ENCODE data around the gene CRYBG1.
"Not testable (repeated sequence)": the region's sequence is repeated elsewhere in the genome, so short reads cannot be mapped to it uniquely, and the experiment has no call there.

CRYBG1 gene

GRCh38 chr6:106396426-106397220, 36.1 kb downstream of the CRYBG1 start:
- in situ Hi-C loops (cut with MboI; ENCODE audit: low pct_unique_long_range_greater_than_20kb, low sequenced_read_pairs, unreplicated experiment): no loop called here

GRCh38 chr6:106397431-106397830, 36.9 kb downstream of the CRYBG1 start:
- DNase-seq (ENCODE audit: low spot score): no peak
- in situ Hi-C loops (cut with MboI; ENCODE audit: low pct_unique_long_range_greater_than_20kb, low sequenced_read_pairs, unreplicated experiment): no loop called here
- no peak for TF ChIP-seq CTCF (IDR thresholded peaks at IDR 0.05; ENCODE audit: extremely low read depth, insufficient read depth, missing control alignments)

More at GRCh38 chr6:106396426-106397220, 36.1 kb downstream of the CRYBG1 start:
- DNase-seq (ENCODE audit: low spot score): no peak
- no peak for TF ChIP-seq CTCF (IDR thresholded peaks at IDR 0.05; ENCODE audit: extremely low read depth, insufficient read depth, missing control alignments)

GRCh38 chr6:106398621-106399020, 38.1 kb downstream of the CRYBG1 start:
- no peak for DNase-seq (ENCODE audit: low spot score)
- in situ Hi-C loops (cut with MboI; ENCODE audit: low pct_unique_long_range_greater_than_20kb, low sequenced_read_pairs, unreplicated experiment): no loop called here

GRCh38 chr6:106405044-106405443, 44.5 kb downstream of the CRYBG1 start:
- in situ Hi-C loops (cut with MboI; ENCODE audit: low pct_unique_long_range_greater_than_20kb, low sequenced_read_pairs, unreplicated experiment); DNase-seq (ENCODE audit: low spot score): not testable (repeated sequence)

More at GRCh38 chr6:106398621-106399020, 38.1 kb downstream of the CRYBG1 start:
- TF ChIP-seq CTCF (IDR thresholded peaks at IDR 0.05; ENCODE audit: extremely low read depth, insufficient read depth, missing control alignments): no peak

GRCh38 chr6:106411056-106411455, 50.5 kb downstream of the CRYBG1 start:
- no peak for TF ChIP-seq CTCF (IDR thresholded peaks at IDR 0.05; ENCODE audit: extremely low read depth, insufficient read depth, missing control alignments)
- in situ Hi-C loops (cut with MboI; ENCODE audit: low pct_unique_long_range_greater_than_20kb, low sequenced_read_pairs, unreplicated experiment): no loop called here
- no peak for DNase-seq (ENCODE audit: low spot score)

GRCh38 chr6:106411643-106412200, 51.2 kb downstream of the CRYBG1 start:
- no peak for DNase-seq (ENCODE audit: low spot score)
- no peak for TF ChIP-seq CTCF (IDR thresholded peaks at IDR 0.05; ENCODE audit: extremely low read depth, insufficient read depth, missing control alignments)
- in situ Hi-C loops (cut with MboI; ENCODE audit: low pct_unique_long_range_greater_than_20kb, low sequenced_read_pairs, unreplicated experiment): no loop called here

- no peak for TF ChIP-seq CTCF (IDR thresholded peaks at IDR 0.05; ENCODE audit: extremely low read depth, insufficient read depth, missing control alignments)
- no peak for DNase-seq (ENCODE audit: low spot score)
- in situ Hi-C loops (cut with MboI; ENCODE audit: low pct_unique_long_range_greater_than_20kb, low sequenced_read_pairs, unreplicated experiment): no loop called here
Measured at GRCh38 chr6:106413016-106413415, 52.5 kb downstream of the CRYBG1 start.

Measured in GM13977 (cell line).